Measurements from ENCODE around the gene HLF.

DNA sequence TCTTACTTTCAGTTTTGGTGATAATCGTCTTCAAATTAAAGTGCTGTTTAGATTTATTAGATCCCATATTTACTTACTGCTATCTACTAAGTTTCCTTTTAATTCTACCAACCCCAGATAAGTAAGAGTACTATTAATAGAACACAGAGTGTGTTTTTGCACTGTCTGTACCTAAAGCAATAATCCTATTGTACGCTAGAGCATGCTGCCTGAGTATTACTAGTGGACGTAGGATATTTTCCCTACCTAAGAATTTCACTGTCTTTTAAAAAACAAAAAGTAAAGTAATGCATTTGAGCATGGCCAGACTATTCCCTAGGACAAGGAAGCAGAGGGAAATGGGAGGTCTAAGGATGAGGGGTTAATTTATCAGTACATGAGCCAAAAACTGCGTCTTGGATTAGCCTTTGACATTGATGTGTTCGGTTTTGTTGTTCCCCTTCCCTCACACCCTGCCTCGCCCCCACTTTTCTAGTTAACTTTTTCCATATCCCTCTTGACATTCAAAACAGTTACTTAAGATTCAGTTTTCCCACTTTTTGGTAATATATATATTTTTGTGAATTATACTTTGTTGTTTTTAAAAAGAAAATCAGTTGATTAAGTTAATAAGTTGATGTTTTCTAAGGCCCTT, 56.8 kb downstream of the HLF start:
- TF ChIP-seq, protein P1, sequence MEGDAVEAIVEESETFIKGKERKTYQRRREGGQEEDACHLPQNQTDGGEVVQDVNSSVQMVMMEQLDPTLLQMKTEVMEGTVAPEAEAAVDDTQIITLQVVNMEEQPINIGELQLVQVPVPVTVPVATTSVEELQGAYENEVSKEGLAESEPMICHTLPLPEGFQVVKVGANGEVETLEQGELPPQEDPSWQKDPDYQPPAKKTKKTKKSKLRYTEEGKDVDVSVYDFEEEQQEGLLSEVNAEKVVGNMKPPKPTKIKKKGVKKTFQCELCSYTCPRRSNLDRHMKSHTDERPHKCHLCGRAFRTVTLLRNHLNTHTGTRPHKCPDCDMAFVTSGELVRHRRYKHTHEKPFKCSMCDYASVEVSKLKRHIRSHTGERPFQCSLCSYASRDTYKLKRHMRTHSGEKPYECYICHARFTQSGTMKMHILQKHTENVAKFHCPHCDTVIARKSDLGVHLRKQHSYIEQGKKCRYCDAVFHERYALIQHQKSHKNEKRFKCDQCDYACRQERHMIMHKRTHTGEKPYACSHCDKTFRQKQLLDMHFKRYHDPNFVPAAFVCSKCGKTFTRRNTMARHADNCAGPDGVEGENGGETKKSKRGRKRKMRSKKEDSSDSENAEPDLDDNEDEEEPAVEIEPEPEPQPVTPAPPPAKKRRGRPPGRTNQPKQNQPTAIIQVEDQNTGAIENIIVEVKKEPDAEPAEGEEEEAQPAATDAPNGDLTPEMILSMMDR (IDR thresholded peaks at IDR 0.05), result no peak
- TF ChIP-seq EP300 (IDR thresholded peaks at IDR 0.05), result no peak
- TF ChIP-seq POLR2A (IDR thresholded peaks at IDR 0.05), result no peak

Measured in ovary (tissue), 3 donors.